Ovary (tissue), 9 donors: ENCODE measurements around the gene UBE2S. TPM values are rescaled to one million over a fixed set of nuclear protein-coding genes. Genes with fewer than 3 reads are reported as not detected.

ENCODE experiments used
- DNase-seq, 5 donors: peaks; one replicate each; pipeline ENCODE4 v3.0.0-alpha.2; 2019 to 2020
- H3K27ac ChIP-seq, 2 donors: fragments of 200-600 bp; one replicate each; pipeline versions ENCODE4 v1.5.1 to v1.8.0; 2019 to 2022
- H3K27me3 ChIP-seq: fragments of 200-600 bp; one replicate; pipeline ENCODE4 v1.8.0; 2022
- H3K36me3 ChIP-seq: fragments of 200-600 bp; sonication (generic); one replicate; pipeline ENCODE4 v1.5.1; 2019
- H3K4me1 ChIP-seq: one replicate; pipeline ENCODE4 v1.8.1; 2013; ENCODE audit warnings: mild to moderate bottlenecking, moderate library complexity; ENCODE audit not compliant: insufficient read depth
- H3K4me3 ChIP-seq: fragments of 200-600 bp; sonication (generic); one replicate; pipeline ENCODE4 v1.5.1; 2017
- H3K9me3 ChIP-seq, 2 donors: fragments of 200-600 bp in 1 of 2; sonication (generic) in 1 of 2; one replicate each; pipeline versions ENCODE4 v1.5.1 to v1.8.1; 2013 to 2019; ENCODE audit warnings: mild to moderate bottlenecking in 1 of 2, moderate library complexity in 1 of 2
- EP300 ChIP-seq: sonication (generic); formaldehyde crosslinking; IDR thresholded peaks from one replicate; pipeline ENCODE4 v1.6.1; 2017; ENCODE audit warnings: antibody characterized with exemption
- POLR2A ChIP-seq: fragments of 450-650 bp; IDR thresholded peaks from one replicate; pipeline ENCODE4 v1.6.1; 2017; ENCODE audit warnings: antibody characterized with exemption, mild to moderate bottlenecking, moderate library complexity
- WGBS, 3 donors: extraction: QIAGEN DNeasy Blood & Tissue Kit in 1 of 3; methylation state at CpG; one replicate each; pipeline versions ENCODE4 v1.1.5 to v1.1.7; 2013 to 2017; 5-methylcytosine and 5-hydroxymethylcytosine counted together
- intact Hi-C, 4 donors: fragments of 100-400 bp; cut with DNase I; formaldehyde crosslinking; loops; one replicate each; pipeline versions ENCODE4 v1.11.0 to v1.15.1; 2022 to 2023
- polyA plus RNA-seq, 2 donors: library from polyadenylated mRNA; stranded (reverse); fragments of 200-250 nt in 1 of 2; fragments of 350-450 nt in 1 of 2; fragmentation: Illumina TruSeq in 1 of 2; extraction: RNeasy Lipid Tissue Mini Kit (QIAGEN cat#74804) in 1 of 2; gene quantifications; one replicate each; pipeline ENCODE4 v1.2.3, GENCODE V29; 2013 to 2014
- total RNA-seq, 7 donors: library from RNA; depleted of rRNA in 2 of 7; stranded (reverse); fragments of >200 nt in 2 of 7; fragmentation: NEBNext Ultra II Directional in 3 of 7; extraction: Animal tissue kit (Norgen Biotek cat#: 25700) in 3 of 7; gene quantifications; one replicate each; pipeline versions ENCODE4 v1.1.0 to v1.2.4, GENCODE V29; 2016 to 2023
- TF ChIP-seq, protein P1 (sequence below), 3 donors: fragments of 450-650 bp in 2 of 3; fragments of 200-600 bp in 1 of 3; IDR thresholded peaks; one replicate each; pipeline versions ENCODE4 v1.5.1 to v1.8.0; 2016 to 2022; ENCODE audit warnings: antibody characterized with exemption in 3 of 3, mild to moderate bottlenecking in 1 of 3
- donor health status: DM: no; HTN: no; CAD: no; lungs with moderate emphysema.
- donor health status: DM: no; HTN: no; CAD: no.
- donor health status: Bipolar disorder and iron deficiency.
- donor health status: DM: yes; HTN: yes; CAD: no.
- donor health status: DM: no; HTN: no; CAD: no.
- donor health status: DM: yes; HTN: yes; CAD: no.

UBE2S gene
- total and polyA plus RNA-seq, 9 donors: 3.2 to 30.1 (median 16.1) TPM

DNA sequence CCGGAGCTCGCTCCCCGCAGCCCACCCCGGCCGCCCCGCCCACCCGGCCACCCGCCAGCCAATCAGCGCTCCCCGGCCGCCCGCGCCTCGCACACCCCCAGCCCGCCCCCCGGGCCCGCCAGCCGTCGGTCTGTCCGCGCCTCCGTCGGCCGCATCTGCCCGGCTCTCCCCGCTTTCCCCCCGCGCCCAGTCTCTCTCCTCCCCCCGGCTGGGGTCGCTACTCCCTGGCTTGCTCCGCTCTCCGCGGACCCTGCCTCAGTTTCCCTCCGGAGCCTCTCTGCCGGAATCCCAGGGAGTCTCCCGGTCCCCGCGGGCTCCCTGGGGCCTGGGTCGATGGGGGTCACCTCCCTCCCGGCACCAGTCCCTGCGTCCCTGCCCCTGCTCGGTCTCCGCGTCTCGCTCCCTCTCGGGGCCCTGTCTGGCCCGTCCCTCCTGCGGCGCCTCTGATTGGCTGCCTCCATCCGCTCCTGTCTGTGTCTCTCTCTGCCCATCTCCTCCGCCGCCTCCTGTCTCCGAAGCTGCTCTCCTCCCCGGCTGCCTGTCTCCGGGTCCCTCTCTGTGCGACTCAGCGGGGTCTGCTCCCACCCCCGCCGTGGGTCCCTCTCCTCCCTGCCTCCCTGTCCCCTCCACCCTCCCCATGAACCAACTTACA is 37.8 kb downstream of the UBE2S start:
- no peak overlapping the region for H3K27ac ChIP-seq
- intact Hi-C loops: loop anchor here in 2 of 4 donors (10.0 kb wide), 2 partner anchors 85 to 225 kb away; partner anchors contain the start of genes BRSK1 (in 1 of the 2), HSPBP1 (in 1 of the 2) and TNNT1 (in 1 of the 2)
- TF ChIP-seq, protein P1, sequence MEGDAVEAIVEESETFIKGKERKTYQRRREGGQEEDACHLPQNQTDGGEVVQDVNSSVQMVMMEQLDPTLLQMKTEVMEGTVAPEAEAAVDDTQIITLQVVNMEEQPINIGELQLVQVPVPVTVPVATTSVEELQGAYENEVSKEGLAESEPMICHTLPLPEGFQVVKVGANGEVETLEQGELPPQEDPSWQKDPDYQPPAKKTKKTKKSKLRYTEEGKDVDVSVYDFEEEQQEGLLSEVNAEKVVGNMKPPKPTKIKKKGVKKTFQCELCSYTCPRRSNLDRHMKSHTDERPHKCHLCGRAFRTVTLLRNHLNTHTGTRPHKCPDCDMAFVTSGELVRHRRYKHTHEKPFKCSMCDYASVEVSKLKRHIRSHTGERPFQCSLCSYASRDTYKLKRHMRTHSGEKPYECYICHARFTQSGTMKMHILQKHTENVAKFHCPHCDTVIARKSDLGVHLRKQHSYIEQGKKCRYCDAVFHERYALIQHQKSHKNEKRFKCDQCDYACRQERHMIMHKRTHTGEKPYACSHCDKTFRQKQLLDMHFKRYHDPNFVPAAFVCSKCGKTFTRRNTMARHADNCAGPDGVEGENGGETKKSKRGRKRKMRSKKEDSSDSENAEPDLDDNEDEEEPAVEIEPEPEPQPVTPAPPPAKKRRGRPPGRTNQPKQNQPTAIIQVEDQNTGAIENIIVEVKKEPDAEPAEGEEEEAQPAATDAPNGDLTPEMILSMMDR (IDR thresholded peaks at IDR 0.05): no peak
- no peak for TF ChIP-seq EP300
- no peak for TF ChIP-seq POLR2A
- WGBS, 3 donors: 1 to 3% (median 1%) methylated on average over 25 to 57 of the region's 59 CpGs
- no peak for DNase-seq
- no peak overlapping the region for H3K4me3 ChIP-seq
- H3K9me3 ChIP-seq: no peaks in the 10 kb centered on the region
- H3K27me3 ChIP-seq: peaks cover 2% of the 10 kb centered on the region
- H3K36me3 ChIP-seq: no peaks in the 10 kb centered on the region
- H3K4me1 ChIP-seq: no peaks in the 10 kb centered on the region

DNA sequence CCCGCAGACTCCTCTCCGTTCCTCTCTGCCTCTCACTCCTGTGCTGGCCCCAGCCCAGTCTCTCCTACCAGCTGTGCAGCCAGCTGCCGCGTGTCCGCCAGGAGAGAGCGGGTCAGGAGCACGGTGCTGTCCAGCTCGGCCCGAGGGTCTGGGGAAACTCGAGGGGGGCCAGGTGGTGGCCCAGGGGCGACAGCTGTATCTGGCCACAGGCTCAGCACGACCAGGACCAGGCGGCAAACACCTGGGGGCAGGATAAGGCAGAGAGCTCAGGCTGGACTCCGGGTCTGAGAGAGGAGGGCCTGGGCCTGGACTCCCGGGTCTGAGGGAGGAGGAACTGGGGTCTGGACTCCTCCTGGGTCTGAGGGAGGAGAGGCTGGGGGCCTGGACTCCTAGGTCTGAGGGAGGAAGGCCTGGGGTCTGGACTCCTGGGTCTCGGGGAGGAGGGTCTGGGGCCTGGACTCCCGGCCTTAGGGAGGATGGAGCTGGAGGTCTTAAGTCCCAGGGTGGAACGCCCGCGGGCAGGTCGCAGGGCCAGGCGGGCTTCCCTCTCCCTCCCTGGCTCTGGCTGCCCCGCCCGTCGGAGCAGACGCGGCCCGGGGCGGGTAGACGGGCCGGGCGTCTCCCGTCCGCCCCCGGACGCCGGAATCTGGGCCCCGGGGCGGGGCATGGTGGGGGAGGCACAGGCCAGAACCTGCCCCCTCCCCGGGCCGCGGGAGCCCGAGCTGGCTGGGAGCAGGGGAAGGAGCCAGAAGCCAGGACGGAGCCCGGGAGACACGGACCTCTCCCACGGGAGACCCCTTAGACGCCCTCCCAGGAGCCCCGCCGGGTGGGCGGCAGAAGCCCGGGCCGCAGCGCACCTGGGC is 38.7 kb downstream of the UBE2S start:
- Histone ChIP-seq H3K36me3 (no peaks in the 10 kb centered on the region), H3K27me3 (peaks cover 2% of the 10 kb centered on the region), H3K27ac (no peak overlapping the region), H3K4me3 (no peak overlapping the region), H3K4me1 (no peaks in the 10 kb centered on the region), H3K9me3 (no peaks in the 10 kb centered on the region)
- TF ChIP-seq, protein P1 (IDR thresholded peaks at IDR 0.05): no peak
- TF ChIP-seq POLR2A (no peak), EP300 (no peak)
- intact Hi-C loops: no loop called here
- no peak for DNase-seq
- WGBS, 3 donors: 3 to 15% (median 5%) methylated on average over 25 to 54 of the region's 54 CpGs

DNA sequence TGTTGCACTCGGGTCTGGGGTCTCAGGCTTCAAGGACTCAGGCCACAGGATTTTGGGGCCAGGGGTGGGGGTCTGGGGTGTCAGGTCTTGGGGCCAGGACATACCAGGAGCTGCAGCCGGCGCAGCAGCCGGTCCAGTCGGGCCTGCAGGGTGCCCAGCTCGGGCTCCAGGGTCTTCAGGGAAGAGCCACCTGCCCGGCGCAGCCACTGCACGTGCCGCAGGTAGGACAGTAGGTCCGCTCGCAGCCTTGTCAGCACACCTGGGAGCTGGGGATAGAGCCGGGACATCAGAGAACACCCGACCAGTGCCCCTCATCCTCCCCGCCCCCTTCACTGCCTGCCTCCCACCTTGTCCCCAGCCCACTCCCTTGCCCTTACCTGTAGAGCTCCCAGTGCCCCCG is 39.5 kb downstream of the UBE2S start:
- intact Hi-C loops: no loop called here
- Histone ChIP-seq H3K27me3 (peaks cover 2% of the 10 kb centered on the region), H3K36me3 (no peaks in the 10 kb centered on the region), H3K4me1 (no peaks in the 10 kb centered on the region), H3K4me3 (no peak overlapping the region), H3K9me3 (no peaks in the 10 kb centered on the region), H3K27ac (no peak overlapping the region)
- TF ChIP-seq EP300 (no peak), POLR2A (no peak)
- TF ChIP-seq, protein P1 (IDR thresholded peaks at IDR 0.05): no peak
- WGBS, 3 donors: 86 to 88% (median 88%) methylated on average over 16 of the region's 16 CpGs
- no peak for DNase-seq

DNA sequence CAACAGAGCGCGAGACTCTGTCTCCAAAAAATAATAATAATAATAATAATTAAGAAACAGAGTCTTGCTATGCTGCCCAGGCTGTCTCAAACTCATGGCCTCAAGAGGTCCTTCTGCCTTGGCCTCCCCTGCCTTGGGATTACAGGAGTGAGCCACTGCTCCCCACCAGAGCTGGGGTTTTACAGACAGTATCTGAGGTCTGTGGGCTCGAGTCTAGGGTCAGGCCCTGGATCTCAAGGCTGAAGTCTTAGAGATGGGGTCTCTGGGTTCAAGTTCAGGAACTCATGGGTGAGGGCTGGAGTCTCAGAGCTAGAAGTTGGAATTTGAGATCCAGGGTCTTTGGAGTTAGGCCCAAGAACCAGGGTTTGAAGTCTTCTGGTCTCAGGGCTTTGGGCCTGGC is 40.8 kb downstream of the UBE2S start:
- TF ChIP-seq EP300 (no peak), POLR2A (no peak)
- TF ChIP-seq, protein P1 (IDR thresholded peaks at IDR 0.05): no peak
- Histone ChIP-seq H3K27me3 (peaks cover 2% of the 10 kb centered on the region), H3K4me1 (no peaks in the 10 kb centered on the region), H3K9me3 (no peaks in the 10 kb centered on the region), H3K27ac (no peak overlapping the region), H3K36me3 (no peaks in the 10 kb centered on the region), H3K4me3 (no peak overlapping the region)
- intact Hi-C loops: no loop called here
- 63 to 98% (median 77%) methylated on average over 3 of the region's 3 CpGs for WGBS, 3 donors
- no peak for DNase-seq
